OCI-LY7 (cell line): ENCODE results near the gene RNF220.

Source experiments
- EZH2phosphoT487 ChIP-seq: fragments of 200-600 bp; sonication (generic); IDR thresholded peaks from 2 replicates; pipeline ENCODE4 v1.6.1; 2018; ENCODE audit warnings: low read depth, borderline replicate concordance, mild to moderate bottlenecking, mixed run types, antibody characterized with exemption, low read length, moderate library complexity, mixed read lengths
- TF ChIP-seq, protein P1 (sequence below): fragments of 200-600 bp; sonication (generic); conservative IDR thresholded peaks from 2 replicates; pipeline ENCODE4 v1.5.1; 2014; ENCODE audit warnings: mild to moderate bottlenecking, antibody characterized with exemption, low read length, moderate library complexity, mixed read lengths

- TF ChIP-seq, protein P1, sequence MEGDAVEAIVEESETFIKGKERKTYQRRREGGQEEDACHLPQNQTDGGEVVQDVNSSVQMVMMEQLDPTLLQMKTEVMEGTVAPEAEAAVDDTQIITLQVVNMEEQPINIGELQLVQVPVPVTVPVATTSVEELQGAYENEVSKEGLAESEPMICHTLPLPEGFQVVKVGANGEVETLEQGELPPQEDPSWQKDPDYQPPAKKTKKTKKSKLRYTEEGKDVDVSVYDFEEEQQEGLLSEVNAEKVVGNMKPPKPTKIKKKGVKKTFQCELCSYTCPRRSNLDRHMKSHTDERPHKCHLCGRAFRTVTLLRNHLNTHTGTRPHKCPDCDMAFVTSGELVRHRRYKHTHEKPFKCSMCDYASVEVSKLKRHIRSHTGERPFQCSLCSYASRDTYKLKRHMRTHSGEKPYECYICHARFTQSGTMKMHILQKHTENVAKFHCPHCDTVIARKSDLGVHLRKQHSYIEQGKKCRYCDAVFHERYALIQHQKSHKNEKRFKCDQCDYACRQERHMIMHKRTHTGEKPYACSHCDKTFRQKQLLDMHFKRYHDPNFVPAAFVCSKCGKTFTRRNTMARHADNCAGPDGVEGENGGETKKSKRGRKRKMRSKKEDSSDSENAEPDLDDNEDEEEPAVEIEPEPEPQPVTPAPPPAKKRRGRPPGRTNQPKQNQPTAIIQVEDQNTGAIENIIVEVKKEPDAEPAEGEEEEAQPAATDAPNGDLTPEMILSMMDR: no peak
- TF ChIP-seq EZH2phosphoT487: no peak
These were observed 189.3 kb downstream of the RNF220 start for GRCh38 chr1:44594353-44594752.
